ENCODE data around the gene ZNF791.

Gene ZNF791

GRCh38 chr19:12626958-12627357, 16.2 kb downstream of the ZNF791 start:
- H4K20me1 ChIP-seq (ENCODE audit: low read depth, low read length) = no peaks in the 10 kb centered on the region
- no peaks in the 10 kb centered on the region for H3K27me3 ChIP-seq (ENCODE audit: low read length)
- no peaks in the 10 kb centered on the region for H3K9me2 ChIP-seq (replicated peaks; ENCODE audit: insufficient read depth, low read length)
- H3K36me3 ChIP-seq (ENCODE audit: low read length) = peaks cover 24% of the 10 kb centered on the region
- no peak overlapping the region for H3K4me3 ChIP-seq (ENCODE audit: insufficient read depth, low read length, poor library complexity, severe bottlenecking)
- H3K9ac ChIP-seq (ENCODE audit: low read length) = no peak overlapping the region
- H3K9me3 ChIP-seq (ENCODE audit: insufficient read depth, low read length) = peaks cover 16% of the 10 kb centered on the region; the same call in 1 of the 2 replicates
- H3K79me2 ChIP-seq (ENCODE audit: insufficient read depth, low read length) = 0 out of 2 replicates have a peak, but pooled peaks cover 6% of the 10 kb centered on the region
- H3F3A ChIP-seq (ENCODE audit: insufficient read depth) = peaks cover 7% of the 10 kb centered on the region; the same call in 1 of the 2 replicates
- no peak overlapping the region for H3K4me2 ChIP-seq (ENCODE audit: low read depth, low read length, poor library complexity, severe bottlenecking)
- TF ChIP-seq CTCF (IDR thresholded peaks at IDR 0.05; ENCODE audit: insufficient read depth, low read length, poor library complexity, severe bottlenecking) = no peak
- no peak overlapping the region for H2AFZ ChIP-seq (ENCODE audit: low read depth, low read length, severe bottlenecking)
- H3K27ac ChIP-seq (ENCODE audit: low read depth, low read length) = no peak overlapping the region

- Histone ChIP-seq H3F3A (ENCODE audit: insufficient read depth) (peaks cover 7% of the 10 kb centered on the region; the same call in 1 of the 2 replicates), H2AFZ (ENCODE audit: low read depth, low read length, severe bottlenecking) (no peak overlapping the region), H3K79me2 (ENCODE audit: insufficient read depth, low read length) (no peaks in the 10 kb centered on the region), H3K36me3 (ENCODE audit: low read length) (peaks cover 24% of the 10 kb centered on the region), H3K9me3 (ENCODE audit: insufficient read depth, low read length) (peaks cover 16% of the 10 kb centered on the region; the same call in 1 of the 2 replicates), H3K4me2 (ENCODE audit: low read depth, low read length, poor library complexity, severe bottlenecking) (no peak overlapping the region), H3K4me3 (ENCODE audit: insufficient read depth, low read length, poor library complexity, severe bottlenecking) (no peak overlapping the region), H3K27ac (ENCODE audit: low read depth, low read length) (no peak overlapping the region), H3K9me2 (replicated peaks; ENCODE audit: insufficient read depth, low read length) (no peaks in the 10 kb centered on the region), H4K20me1 (ENCODE audit: low read depth, low read length) (no peaks in the 10 kb centered on the region), H3K27me3 (ENCODE audit: low read length) (no peaks in the 10 kb centered on the region), H3K9ac (ENCODE audit: low read length) (no peak overlapping the region)
- TF ChIP-seq CTCF (IDR thresholded peaks at IDR 0.05; ENCODE audit: insufficient read depth, low read length, poor library complexity, severe bottlenecking) (no peak), EZH2phosphoT487 (conservative IDR thresholded peaks at IDR 0.05; ENCODE audit: low read length) (no peak)
These were observed 17.6 kb downstream of the ZNF791 start for GRCh38 chr19:12628040-12629022.

GRCh38 chr19:12629215-12629614, 18.5 kb downstream of the ZNF791 start:
- Histone ChIP-seq H3K79me2 (ENCODE audit: insufficient read depth, low read length) (no peaks in the 10 kb centered on the region), H3K4me2 (ENCODE audit: low read depth, low read length, poor library complexity, severe bottlenecking) (no peak overlapping the region), H3F3A (ENCODE audit: insufficient read depth) (peaks cover 7% of the 10 kb centered on the region; the same call in 1 of the 2 replicates), H3K36me3 (ENCODE audit: low read length) (peaks cover 24% of the 10 kb centered on the region), H3K4me3 (ENCODE audit: insufficient read depth, low read length, poor library complexity, severe bottlenecking) (no peak overlapping the region), H3K27me3 (ENCODE audit: low read length) (no peaks in the 10 kb centered on the region), H2AFZ (ENCODE audit: low read depth, low read length, severe bottlenecking) (no peak overlapping the region), H3K9me2 (replicated peaks; ENCODE audit: insufficient read depth, low read length) (no peaks in the 10 kb centered on the region), H3K27ac (ENCODE audit: low read depth, low read length) (no peak overlapping the region), H3K9ac (ENCODE audit: low read length) (no peak overlapping the region), H3K9me3 (ENCODE audit: insufficient read depth, low read length) (peaks cover 16% of the 10 kb centered on the region; the same call in 1 of the 2 replicates), H4K20me1 (ENCODE audit: low read depth, low read length) (no peaks in the 10 kb centered on the region)
- TF ChIP-seq EZH2phosphoT487 (conservative IDR thresholded peaks at IDR 0.05; ENCODE audit: low read length) = no peak
- TF ChIP-seq CTCF (IDR thresholded peaks at IDR 0.05; ENCODE audit: insufficient read depth, low read length, poor library complexity, severe bottlenecking) = no peak

Measured in SU-DHL-6 (cell line).